Loucy (cell line): ENCODE measurements around the gene ACER3.

Experiments
- H2AFZ ChIP-seq: fragments of 200-600 bp; sonication (generic); 2 replicates; pipeline ENCODE4 v1.6.0; 2016; ENCODE audit warnings: antibody characterized with exemption, mild to moderate bottlenecking, low read length, moderate library complexity
- H3F3A ChIP-seq: fragments of 200-600 bp; 2 replicates; pipeline ENCODE4 v1.6.0; 2016; ENCODE audit warnings: antibody characterized with exemption, low read depth, mild to moderate bottlenecking
- H3K27me3 ChIP-seq: fragments of 200-600 bp; sonication (generic); 2 replicates; pipeline ENCODE4 v1.6.1; 2014; ENCODE audit warnings: low read length, mild to moderate bottlenecking; ENCODE audit not compliant: insufficient read depth, poor library complexity, severe bottlenecking
- H3K36me3 ChIP-seq: fragments of 200-600 bp; sonication (generic); 2 replicates; pipeline ENCODE4 v1.6.1; 2016; ENCODE audit warnings: low read length; ENCODE audit not compliant: insufficient read depth
- H3K4me1 ChIP-seq: fragments of 200-600 bp; sonication (generic); 2 replicates; pipeline ENCODE4 v1.5.1; 2014; ENCODE audit warnings: low read length, mild to moderate bottlenecking; ENCODE audit not compliant: insufficient read depth, poor library complexity, severe bottlenecking
- H3K4me2 ChIP-seq: fragments of 200-600 bp; sonication (generic); 2 replicates; pipeline ENCODE4 v1.6.0; 2014; ENCODE audit warnings: antibody characterized with exemption, low read length, low read depth, mild to moderate bottlenecking; ENCODE audit not compliant: poor library complexity, severe bottlenecking
- H3K4me3 ChIP-seq: fragments of 200-600 bp; sonication (generic); 2 replicates; pipeline ENCODE4 v1.5.1; 2014; ENCODE audit warnings: low read length, mild to moderate bottlenecking, mixed read lengths; ENCODE audit not compliant: poor library complexity, severe bottlenecking
- H3K79me2 ChIP-seq: fragments of 200-600 bp; sonication (generic); 2 replicates; pipeline ENCODE4 v1.6.1; 2014; ENCODE audit warnings: low read length; ENCODE audit not compliant: insufficient read depth
- H3K9ac ChIP-seq: fragments of 200-600 bp; sonication (generic); 2 replicates; pipeline ENCODE4 v1.6.0; 2014; ENCODE audit warnings: mild to moderate bottlenecking, low read depth, low read length, moderate library complexity; ENCODE audit not compliant: poor library complexity, severe bottlenecking
- H3K9me2 ChIP-seq: fragments of 200-600 bp; sonication (generic); replicated peaks from 2 replicates; pipeline ENCODE4 v1.6.1; 2016; ENCODE audit warnings: low read depth, low read length, mixed read lengths
- H3K9me3 ChIP-seq: fragments of 200-600 bp; sonication (generic); 2 replicates; pipeline ENCODE4 v1.6.1; 2014; ENCODE audit warnings: mild to moderate bottlenecking, antibody characterized with exemption, low read length, low read depth; ENCODE audit not compliant: insufficient read depth
- H4K20me1 ChIP-seq: fragments of 200-600 bp; sonication (generic); 2 replicates; pipeline ENCODE4 v1.6.0; 2014; ENCODE audit warnings: antibody characterized with exemption, low read length, mild to moderate bottlenecking; ENCODE audit not compliant: insufficient read depth, poor library complexity, severe bottlenecking
- EZH2phosphoT487 ChIP-seq: fragments of 200-600 bp; IDR thresholded peaks from 2 replicates; pipeline ENCODE4 v1.6.1; 2018; ENCODE audit warnings: antibody characterized with exemption, mild to moderate bottlenecking, moderate library complexity, borderline replicate concordance
- TF ChIP-seq, protein P1 (sequence below): fragments of 200-600 bp; sonication (generic); conservative IDR thresholded peaks from 2 replicates; pipeline ENCODE4 v1.5.1; 2014; ENCODE audit warnings: mild to moderate bottlenecking, antibody characterized with exemption, low read length

Gene ACER3

DNA sequence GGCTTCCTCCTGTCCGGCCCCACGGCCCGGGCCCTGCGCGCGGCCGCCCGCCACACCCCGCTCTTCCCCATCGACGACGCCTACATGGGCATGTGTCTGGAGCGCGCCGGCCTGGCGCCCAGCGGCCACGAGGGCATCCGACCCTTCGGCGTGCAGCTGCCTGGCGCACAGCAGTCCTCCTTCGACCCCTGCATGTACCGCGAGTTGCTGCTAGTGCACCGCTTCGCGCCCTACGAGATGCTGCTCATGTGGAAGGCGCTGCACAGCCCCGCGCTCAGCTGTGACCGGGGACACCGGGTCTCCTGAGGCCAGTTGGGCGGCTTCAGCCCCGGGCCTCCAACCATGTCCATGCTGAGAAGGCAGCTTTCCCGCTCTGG lies 179.7 kb downstream of the ACER3 start:
- no peaks in the 10 kb centered on the region for H3K9me2 ChIP-seq
- no peaks in the 10 kb centered on the region for H3F3A ChIP-seq
- TF ChIP-seq, protein P1, sequence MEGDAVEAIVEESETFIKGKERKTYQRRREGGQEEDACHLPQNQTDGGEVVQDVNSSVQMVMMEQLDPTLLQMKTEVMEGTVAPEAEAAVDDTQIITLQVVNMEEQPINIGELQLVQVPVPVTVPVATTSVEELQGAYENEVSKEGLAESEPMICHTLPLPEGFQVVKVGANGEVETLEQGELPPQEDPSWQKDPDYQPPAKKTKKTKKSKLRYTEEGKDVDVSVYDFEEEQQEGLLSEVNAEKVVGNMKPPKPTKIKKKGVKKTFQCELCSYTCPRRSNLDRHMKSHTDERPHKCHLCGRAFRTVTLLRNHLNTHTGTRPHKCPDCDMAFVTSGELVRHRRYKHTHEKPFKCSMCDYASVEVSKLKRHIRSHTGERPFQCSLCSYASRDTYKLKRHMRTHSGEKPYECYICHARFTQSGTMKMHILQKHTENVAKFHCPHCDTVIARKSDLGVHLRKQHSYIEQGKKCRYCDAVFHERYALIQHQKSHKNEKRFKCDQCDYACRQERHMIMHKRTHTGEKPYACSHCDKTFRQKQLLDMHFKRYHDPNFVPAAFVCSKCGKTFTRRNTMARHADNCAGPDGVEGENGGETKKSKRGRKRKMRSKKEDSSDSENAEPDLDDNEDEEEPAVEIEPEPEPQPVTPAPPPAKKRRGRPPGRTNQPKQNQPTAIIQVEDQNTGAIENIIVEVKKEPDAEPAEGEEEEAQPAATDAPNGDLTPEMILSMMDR, result no peak
- TF ChIP-seq EZH2phosphoT487, result no peak
- no peaks in the 10 kb centered on the region for H3K9me3 ChIP-seq
- no peak overlapping the region for H3K4me3 ChIP-seq
- no peaks in the 10 kb centered on the region for H3K4me1 ChIP-seq
- no peak overlapping the region for H2AFZ ChIP-seq
- no peaks in the 10 kb centered on the region for H3K79me2 ChIP-seq
- H3K27me3 ChIP-seq, result no peaks in the 10 kb centered on the region
- H3K36me3 ChIP-seq, result no peaks in the 10 kb centered on the region
- H3K4me2 ChIP-seq, result no peak overlapping the region
- H4K20me1 ChIP-seq, result no peaks in the 10 kb centered on the region
- no peak overlapping the region for H3K9ac ChIP-seq

DNA sequence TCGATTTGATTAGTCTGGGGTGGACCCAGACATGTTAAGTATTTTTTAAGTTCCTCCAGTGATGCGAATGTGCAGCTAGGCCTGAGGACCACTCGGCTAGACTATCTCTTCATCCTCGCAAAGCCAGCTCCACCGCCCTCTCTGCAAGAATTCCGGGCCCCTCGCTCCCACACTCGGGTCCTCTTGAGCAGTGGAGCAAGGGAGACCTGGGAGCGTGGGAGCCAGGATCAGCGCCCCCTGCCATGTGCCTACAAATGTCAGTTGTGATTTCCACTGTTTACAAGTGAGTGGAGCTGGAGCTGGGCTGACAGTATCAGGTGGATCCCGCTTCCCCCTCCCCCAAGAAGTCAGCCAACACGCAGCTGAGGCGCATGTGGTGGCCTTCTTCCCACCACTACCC lies 180.2 kb downstream of the ACER3 start:
- no peak for TF ChIP-seq EZH2phosphoT487
- TF ChIP-seq, protein P1, result no peak

GRCh38 chr11:77042111-77042726 lies 181.5 kb downstream of the ACER3 start:
- no peaks in the 10 kb centered on the region for H3K79me2 ChIP-seq
- no peak overlapping the region for H3K4me3 ChIP-seq
- no peak for TF ChIP-seq EZH2phosphoT487
- TF ChIP-seq, protein P1, result no peak
- H3K9me3 ChIP-seq, result no peaks in the 10 kb centered on the region
- H3K27me3 ChIP-seq, result no peaks in the 10 kb centered on the region
- no peaks in the 10 kb centered on the region for H4K20me1 ChIP-seq
- no peaks in the 10 kb centered on the region for H3K9me2 ChIP-seq
- no peak overlapping the region for H3K9ac ChIP-seq
- no peaks in the 10 kb centered on the region for H3F3A ChIP-seq
- no peaks in the 10 kb centered on the region for H3K36me3 ChIP-seq
- H2AFZ ChIP-seq, result no peak overlapping the region
- no peak overlapping the region for H3K4me2 ChIP-seq
- H3K4me1 ChIP-seq, result peaks cover 2% of the 10 kb centered on the region

More for the DNA sequence above, 180.2 kb downstream of the ACER3 start:
- no peaks in the 10 kb centered on the region for H3K9me3 ChIP-seq
- H3K27me3 ChIP-seq, result no peaks in the 10 kb centered on the region
- H3K79me2 ChIP-seq, result no peaks in the 10 kb centered on the region
- H2AFZ ChIP-seq, result no peak overlapping the region
- no peaks in the 10 kb centered on the region for H4K20me1 ChIP-seq
- H3K36me3 ChIP-seq, result no peaks in the 10 kb centered on the region
- H3K4me3 ChIP-seq, result no peak overlapping the region
- H3F3A ChIP-seq, result no peaks in the 10 kb centered on the region
- H3K4me2 ChIP-seq, result no peak overlapping the region
- no peaks in the 10 kb centered on the region for H3K4me1 ChIP-seq
- H3K9ac ChIP-seq, result no peak overlapping the region
- no peaks in the 10 kb centered on the region for H3K9me2 ChIP-seq
